Nephron progenitor cell (in vitro differentiated cells): Measurements from ENCODE around the gene FAM53B.

ENCODE experiments used
- DNase-seq: peaks from one replicate; pipeline ENCODE4 v3.0.0; 2021
- H3K27ac Mint-ChIP-seq: 2 replicates; pipeline ENCODE4 v1.8.0; 2021; ENCODE audit warnings: mild to moderate bottlenecking, moderate library complexity, mixed read lengths
- H3K27me3 Mint-ChIP-seq: 2 replicates; pipeline ENCODE4 v1.8.0; 2021; ENCODE audit warnings: mild to moderate bottlenecking, low read depth, mixed read lengths; ENCODE audit not compliant: poor library complexity
- H3K36me3 Mint-ChIP-seq: 2 replicates; pipeline ENCODE4 v1.8.0; 2021; ENCODE audit warnings: low read depth, mixed read lengths
- H3K4me1 Mint-ChIP-seq: 2 replicates; pipeline ENCODE4 v1.8.0; 2021; ENCODE audit warnings: mixed read lengths
- H3K4me3 Mint-ChIP-seq: 2 replicates; pipeline ENCODE4 v1.8.0; 2021; ENCODE audit warnings: mild to moderate bottlenecking, moderate library complexity, mixed read lengths
- H3K9me3 Mint-ChIP-seq: 2 replicates; pipeline ENCODE4 v1.8.0; 2021; ENCODE audit warnings: mild to moderate bottlenecking, moderate library complexity, mixed read lengths
- CTCF ChIP-seq: fragments of 200-600 bp; sonication (generic); IDR thresholded peaks from 2 replicates; pipeline ENCODE4 v1.5.0; 2021; ENCODE audit warnings: antibody characterized with exemption

Gene FAM53B

DNA sequence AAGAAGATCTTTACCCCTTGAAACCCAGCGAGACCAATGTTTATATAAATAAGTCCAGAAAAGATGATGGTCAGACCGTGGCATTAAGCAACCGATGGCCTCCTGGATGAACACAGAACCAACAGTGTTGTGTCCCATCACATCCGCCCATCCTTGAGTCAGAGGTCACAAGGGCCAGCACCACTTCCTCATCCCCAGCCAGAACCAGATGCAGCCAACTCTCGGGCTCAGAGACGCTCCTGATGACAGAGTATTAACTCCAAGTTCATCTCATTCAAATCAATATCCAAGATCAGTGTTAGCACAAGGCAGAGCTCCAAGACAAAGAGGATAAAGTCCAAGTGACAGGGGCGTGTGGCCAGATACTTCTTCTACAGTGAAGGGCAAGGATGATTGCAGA, 63.5 kb downstream of the FAM53B start:
- no peak overlapping the region for H3K27ac Mint-ChIP-seq
- H3K9me3 Mint-ChIP-seq: no peaks in the 10 kb centered on the region
- no peak overlapping the region for H3K4me3 Mint-ChIP-seq
- peaks cover 28% of the 10 kb centered on the region for H3K36me3 Mint-ChIP-seq
- H3K27me3 Mint-ChIP-seq: peaks cover 7% of the 10 kb centered on the region
- peaks cover 35% of the 10 kb centered on the region for H3K4me1 Mint-ChIP-seq
- TF ChIP-seq CTCF: no peak
- DNase-seq: no peak

DNA sequence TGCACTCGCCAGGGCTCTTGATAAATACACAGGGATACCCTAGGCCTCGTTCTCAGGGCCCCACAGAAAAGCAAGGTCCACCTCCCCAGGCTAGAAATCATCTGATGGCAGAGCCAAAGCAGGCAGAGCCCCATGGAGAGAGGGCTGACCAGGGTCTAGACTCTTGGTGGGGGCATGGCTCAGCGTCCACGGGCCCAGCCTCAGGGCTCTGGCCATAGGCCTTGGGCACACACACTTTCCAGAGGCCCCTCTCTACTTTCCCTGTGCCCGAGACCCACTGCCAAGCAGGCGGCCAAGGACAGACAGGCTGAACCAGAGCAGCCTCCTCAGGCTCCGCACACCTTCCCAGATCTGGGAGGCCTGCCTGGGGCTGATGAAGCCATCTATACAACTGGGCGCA, 64.8 kb downstream of the FAM53B start:
- H3K4me3 Mint-ChIP-seq: no peak overlapping the region
- DNase-seq: no peak

GRCh38 chr10:124678557-124679240, 65.5 kb downstream of the FAM53B start:
- Mint-ChIP-seq H3K4me1 (peaks cover 55% of the 10 kb centered on the region), H3K27ac (no peak overlapping the region), H3K36me3 (peaks cover 24% of the 10 kb centered on the region), H3K27me3 (peaks cover 8% of the 10 kb centered on the region), H3K4me3 (peak overlapping the region; percentile 28), H3K9me3 (no peaks in the 10 kb centered on the region)
- no peak for TF ChIP-seq CTCF
- DNase-seq: no peak

More for the DNA sequence above, 64.8 kb downstream of the FAM53B start:
- Mint-ChIP-seq H3K27ac (no peak overlapping the region), H3K4me1 (peaks cover 48% of the 10 kb centered on the region), H3K9me3 (no peaks in the 10 kb centered on the region), H3K27me3 (peaks cover 8% of the 10 kb centered on the region), H3K36me3 (peaks cover 28% of the 10 kb centered on the region)
- TF ChIP-seq CTCF: no peak

DNA sequence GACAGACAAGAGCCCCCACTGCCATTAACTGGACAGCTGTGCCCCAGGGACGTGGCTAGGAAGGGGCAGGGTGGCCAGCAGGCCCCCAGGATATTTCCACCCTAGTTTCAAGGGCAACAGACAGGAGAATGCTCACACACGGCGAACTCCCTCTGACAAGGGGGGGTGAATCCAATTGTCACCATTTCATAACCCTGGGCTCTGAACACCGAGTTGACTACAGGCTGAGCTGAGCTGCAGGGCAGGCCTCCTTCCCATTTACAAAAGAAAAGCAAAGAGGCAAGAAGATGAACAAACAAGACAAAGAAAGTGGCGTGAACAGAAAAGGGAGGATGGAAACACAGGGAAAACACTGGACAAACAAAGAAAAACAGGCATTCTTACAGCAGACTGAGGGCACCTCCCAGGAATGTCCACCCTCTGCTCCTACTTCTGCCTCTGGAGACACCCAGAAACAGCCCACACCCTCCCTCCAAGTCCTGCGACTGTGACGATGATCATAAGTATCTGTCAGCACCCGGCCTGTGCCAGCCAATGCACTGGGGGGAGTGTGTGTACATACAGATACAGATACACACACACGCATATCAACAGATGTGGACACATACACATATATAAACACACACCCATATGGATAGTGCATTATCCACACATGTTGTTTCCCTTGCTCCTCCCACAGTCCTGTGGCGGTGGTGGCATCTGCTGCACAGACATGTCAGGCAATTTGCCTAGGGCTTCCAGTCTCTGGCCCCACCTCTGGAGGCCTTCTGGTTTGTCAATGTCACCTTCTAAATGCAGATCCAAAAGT, 66.2 kb downstream of the FAM53B start:
- no peak for TF ChIP-seq CTCF
- no peak for DNase-seq
- Mint-ChIP-seq H3K4me3 (peak overlapping the region; percentile 28), H3K27me3 (peaks cover 8% of the 10 kb centered on the region), H3K27ac (peak overlapping the region; percentile 66), H3K36me3 (peaks cover 24% of the 10 kb centered on the region), H3K9me3 (no peaks in the 10 kb centered on the region), H3K4me1 (peaks cover 62% of the 10 kb centered on the region)

- Mint-ChIP-seq H3K27ac (peak overlapping the region; percentile 66), H3K27me3 (peaks cover 8% of the 10 kb centered on the region), H3K9me3 (no peaks in the 10 kb centered on the region), H3K4me1 (peaks cover 69% of the 10 kb centered on the region), H3K36me3 (peaks cover 24% of the 10 kb centered on the region), H3K4me3 (no peak overlapping the region)
- TF ChIP-seq CTCF: no peak
- no peak for DNase-seq
Observed at GRCh38 chr10:124677293-124677699, 66.9 kb downstream of the FAM53B start.
